GM18526 (cell line): ENCODE measurements around the gene SMYD1.

Experiments used
- POLR2A ChIP-seq: IDR thresholded peaks from 3 replicates; pipeline ENCODE4 v1.6.1; 2011; ENCODE audit not compliant: insufficient read length; ENCODE audit errors: extremely low read depth

The SMYD1 gene

GRCh38 chr2:88077080-88077479, 9.5 kb downstream of the SMYD1 start:
- no peak for TF ChIP-seq POLR2A

GRCh38 chr2:88078643-88079172, 11.1 kb downstream of the SMYD1 start:
- no peak for TF ChIP-seq POLR2A

GRCh38 chr2:88080545-88080944, 12.9 kb downstream of the SMYD1 start:
- no peak for TF ChIP-seq POLR2A

GRCh38 chr2:88081924-88082608, 14.4 kb downstream of the SMYD1 start:
- no peak for TF ChIP-seq POLR2A

- no peak for TF ChIP-seq POLR2A
These were observed 15.2 kb downstream of the SMYD1 start for GRCh38 chr2:88082781-88083180.

GRCh38 chr2:88085099-88085498, 17.5 kb downstream of the SMYD1 start:
- no peak for TF ChIP-seq POLR2A

GRCh38 chr2:88085602-88086001, 18.0 kb downstream of the SMYD1 start:
- no peak for TF ChIP-seq POLR2A

GRCh38 chr2:88086401-88086800, 18.8 kb downstream of the SMYD1 start:
- TF ChIP-seq POLR2A, result no peak

GRCh38 chr2:88087073-88087472, 19.4 kb downstream of the SMYD1 start:
- TF ChIP-seq POLR2A, result no peak

- TF ChIP-seq POLR2A, result no peak
These were observed 20.1 kb downstream of the SMYD1 start for GRCh38 chr2:88087763-88088162.

- no peak for TF ChIP-seq POLR2A
These were observed 21.4 kb downstream of the SMYD1 start for GRCh38 chr2:88088999-88089398.

GRCh38 chr2:88090446-88091283, 23.0 kb downstream of the SMYD1 start:
- TF ChIP-seq POLR2A, result no peak

- TF ChIP-seq POLR2A, result no peak
These were observed 24.3 kb downstream of the SMYD1 start for GRCh38 chr2:88091943-88092342.

- no peak for TF ChIP-seq POLR2A
These were observed 25.1 kb downstream of the SMYD1 start for GRCh38 chr2:88092773-88093172.

GRCh38 chr2:88095022-88095421, 27.4 kb downstream of the SMYD1 start:
- no peak for TF ChIP-seq POLR2A

GRCh38 chr2:88096708-88097107, 29.1 kb downstream of the SMYD1 start:
- no peak for TF ChIP-seq POLR2A
